Measurements from ENCODE around the gene PON3. TPM values are rescaled to one million over a fixed set of nuclear protein-coding genes. Genes with fewer than 3 reads are reported as not detected.

Gene PON3
- total RNA-seq, 1 donor from 2014 or later = 0.41 TPM

- peak; percentile 19 for FAIRE-seq
Observed at GRCh38 chr7:95316588-95316987, 79.6 kb downstream of the PON3 start.

GRCh38 chr7:95312561-95312960 is 83.6 kb downstream of the PON3 start:
- DNase-seq (ENCODE audit: low spot score in 2 of 2) (no peak), FAIRE-seq (no peak)

More at GRCh38 chr7:95316588-95316987, 79.6 kb downstream of the PON3 start:
- DNase-seq (ENCODE audit: low spot score in 2 of 2) = no peak

- DNase-seq (ENCODE audit: low spot score in 2 of 2) = no peak
- no peak for FAIRE-seq
Observed at GRCh38 chr7:95311389-95311788, 84.8 kb downstream of the PON3 start.

GRCh38 chr7:95309951-95310350 is 86.2 kb downstream of the PON3 start:
- no peak for FAIRE-seq
- no peak for DNase-seq (ENCODE audit: low spot score in 2 of 2)

Small RNA genes lying within 50 kb of the gene (small RNA-seq; reads per million reads assigned to genes)
- not detected for gene AC004022.2

Other genes with a start within 250 kb of the PON3 start
- gene PON1, start 71.8 kb downstream of the PON3 start, total RNA-seq = not detected
- 45.7 TPM for gene PON2, start 38.7 kb upstream of the PON3 start, total RNA-seq
- gene ASB4, start 89.6 kb upstream of the PON3 start, total RNA-seq = under 0.01 TPM
- gene PDK4, start 200.1 kb upstream of the PON3 start, total RNA-seq = 2.9 TPM

All from frontal cortex (tissue), 4 donors.